HG03095 (cell line): ENCODE results near the gene TEFM.
"Not testable (repeated sequence)": the region's sequence is repeated elsewhere in the genome, so short reads cannot be mapped to it uniquely, and the experiment has no call there.

Source experiments
- ATAC-seq: cut with Tn5 transposase; IDR thresholded peaks from one replicate; pipeline ENCODE4 v1.9.1; 2021; ENCODE audit warnings: moderate library complexity; ENCODE audit not compliant: unreplicated experiment

Gene TEFM

GRCh38 chr17:30906101-30906911 is at the start of gene TEFM:
Gene TEFM (minus strand): TSS chr17:30906238. CDS start chr17:30906198, 40 bp downstream.
- ATAC-seq, result peak; percentile 70

- no peak for ATAC-seq
Observed at GRCh38 chr17:30954046-30954830, 48.2 kb upstream of the TEFM start.

- no peak for ATAC-seq
Observed at GRCh38 chr17:30952638-30953393, 46.8 kb upstream of the TEFM start.

- ATAC-seq, result no peak
Observed at GRCh38 chr17:30950669-30951399, 44.8 kb upstream of the TEFM start.

GRCh38 chr17:30950189-30950588 is 44.2 kb upstream of the TEFM start:
- ATAC-seq, result no peak

- no peak for ATAC-seq
Observed at GRCh38 chr17:30947796-30948195, 41.8 kb upstream of the TEFM start.

- no peak for ATAC-seq
Observed at GRCh38 chr17:30942308-30943079, 36.5 kb upstream of the TEFM start.

GRCh38 chr17:30939051-30939689 is 33.1 kb upstream of the TEFM start:
- no peak for ATAC-seq

- ATAC-seq, result no peak
Observed at GRCh38 chr17:30933966-30934365, 27.9 kb upstream of the TEFM start.

- not testable (repeated sequence) for ATAC-seq
Observed at GRCh38 chr17:30931582-30931981, 25.5 kb upstream of the TEFM start.

- no peak for ATAC-seq
Observed at GRCh38 chr17:30930495-30930894, 24.5 kb upstream of the TEFM start.

GRCh38 chr17:30929861-30930260 is 23.8 kb upstream of the TEFM start:
- not testable (repeated sequence) for ATAC-seq

GRCh38 chr17:30929081-30929633 is 23.1 kb upstream of the TEFM start:
- no peak for ATAC-seq

- no peak for ATAC-seq
Observed at GRCh38 chr17:30928584-30928983, 22.5 kb upstream of the TEFM start.

- ATAC-seq, result no peak
Observed at GRCh38 chr17:30927756-30928155, 21.7 kb upstream of the TEFM start.

- no peak for ATAC-seq
Observed at GRCh38 chr17:30926516-30926915, 20.5 kb upstream of the TEFM start.

- no peak for ATAC-seq
Observed at GRCh38 chr17:30924341-30924740, 18.3 kb upstream of the TEFM start.

- ATAC-seq, result no peak
Observed at GRCh38 chr17:30922235-30923030, 16.4 kb upstream of the TEFM start.
